ENCODE data around the gene ADGRL3.

DNA sequence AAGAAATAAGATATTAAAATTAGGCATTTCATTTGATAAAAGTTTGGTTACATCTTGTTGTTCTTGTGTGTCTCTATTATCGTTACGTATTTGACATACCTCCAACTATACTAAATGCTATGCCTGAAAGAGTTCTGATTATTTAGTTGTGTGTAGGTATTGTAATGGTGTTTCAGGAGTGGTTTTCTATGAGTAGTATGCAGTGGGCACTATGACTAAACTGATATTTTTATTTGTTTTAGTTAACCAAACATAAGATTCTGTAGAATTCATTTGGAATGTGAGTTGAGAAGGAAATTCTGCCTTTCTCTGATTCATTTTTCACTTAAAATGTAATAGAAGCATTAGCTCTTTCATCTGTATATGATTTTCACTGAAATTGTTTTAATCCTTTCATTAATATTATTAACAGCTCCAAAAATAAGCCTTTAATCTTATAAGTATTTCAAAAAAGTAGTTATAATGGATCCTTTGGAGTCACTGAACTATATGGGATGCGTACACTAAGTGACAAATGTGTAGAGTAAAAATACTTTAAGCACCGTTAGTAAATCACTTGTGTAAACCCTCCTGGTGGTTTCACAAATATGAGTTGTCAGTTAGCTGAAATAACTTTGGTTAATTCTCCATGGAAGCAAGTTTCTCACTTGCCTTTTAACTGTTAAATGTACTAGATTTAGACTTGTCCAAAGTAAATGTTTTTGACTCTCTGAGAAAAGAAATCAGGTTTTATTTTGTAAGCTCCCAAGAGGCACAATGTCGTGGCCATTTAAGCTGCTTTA is 388.7 kb downstream of the ADGRL3 start:
- TF ChIP-seq, protein P1, sequence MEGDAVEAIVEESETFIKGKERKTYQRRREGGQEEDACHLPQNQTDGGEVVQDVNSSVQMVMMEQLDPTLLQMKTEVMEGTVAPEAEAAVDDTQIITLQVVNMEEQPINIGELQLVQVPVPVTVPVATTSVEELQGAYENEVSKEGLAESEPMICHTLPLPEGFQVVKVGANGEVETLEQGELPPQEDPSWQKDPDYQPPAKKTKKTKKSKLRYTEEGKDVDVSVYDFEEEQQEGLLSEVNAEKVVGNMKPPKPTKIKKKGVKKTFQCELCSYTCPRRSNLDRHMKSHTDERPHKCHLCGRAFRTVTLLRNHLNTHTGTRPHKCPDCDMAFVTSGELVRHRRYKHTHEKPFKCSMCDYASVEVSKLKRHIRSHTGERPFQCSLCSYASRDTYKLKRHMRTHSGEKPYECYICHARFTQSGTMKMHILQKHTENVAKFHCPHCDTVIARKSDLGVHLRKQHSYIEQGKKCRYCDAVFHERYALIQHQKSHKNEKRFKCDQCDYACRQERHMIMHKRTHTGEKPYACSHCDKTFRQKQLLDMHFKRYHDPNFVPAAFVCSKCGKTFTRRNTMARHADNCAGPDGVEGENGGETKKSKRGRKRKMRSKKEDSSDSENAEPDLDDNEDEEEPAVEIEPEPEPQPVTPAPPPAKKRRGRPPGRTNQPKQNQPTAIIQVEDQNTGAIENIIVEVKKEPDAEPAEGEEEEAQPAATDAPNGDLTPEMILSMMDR (IDR thresholded peaks at IDR 0.05) = no peak
- TF ChIP-seq EP300 (IDR thresholded peaks at IDR 0.05) (no peak), POLR2AphosphoS5 (IDR thresholded peaks at IDR 0.05) (no peak)

Measured in suprapubic skin (tissue), 4 donors.